HEK293T (cell line): Measurements from ENCODE around the gene FXYD6.

Source experiments
- ARNT ChIP-seq: fragments of 450-650 bp; IDR thresholded peaks from 2 replicates; pipeline ENCODE4 v1.6.1; 2017; ENCODE audit warnings: mild to moderate bottlenecking
- BHLHE40 ChIP-seq: fragments of 450-650 bp; IDR thresholded peaks from 2 replicates; pipeline ENCODE4 v1.6.1; 2016; ENCODE audit warnings: mild to moderate bottlenecking, moderate library complexity, borderline replicate concordance
- FOXA1 ChIP-seq: fragments of 450-650 bp; IDR thresholded peaks from 2 replicates; pipeline ENCODE4 v1.6.1; 2016; ENCODE audit warnings: mild to moderate bottlenecking
- FOXM1 ChIP-seq: fragments of 450-650 bp; IDR thresholded peaks from 2 replicates; pipeline ENCODE4 v1.6.1; 2017; ENCODE audit warnings: mild to moderate bottlenecking, borderline replicate concordance
- L3MBTL2 ChIP-seq: fragments of 450-650 bp; conservative IDR thresholded peaks from 2 replicates; pipeline ENCODE4 v1.6.1; 2016; ENCODE audit warnings: mild to moderate bottlenecking
- SP1 ChIP-seq: fragments of 450-650 bp; IDR thresholded peaks from 2 replicates; pipeline ENCODE4 v1.6.1; 2017
- SUZ12 ChIP-seq: fragments of 450-650 bp; IDR thresholded peaks from 2 replicates; pipeline ENCODE4 v1.6.1; 2016; ENCODE audit warnings: mild to moderate bottlenecking
- TARDBP ChIP-seq: fragments of 450-650 bp; IDR thresholded peaks from 2 replicates; pipeline ENCODE4 v1.6.1; 2016

GRCh38 chr11:117835576-117835975 is 40.9 kb downstream of the FXYD6 start:
- TF ChIP-seq SP1, result no peak
- no peak for TF ChIP-seq FOXA1
- no peak for TF ChIP-seq ARNT
- no peak for TF ChIP-seq BHLHE40
- TF ChIP-seq FOXM1, result no peak
- no peak for TF ChIP-seq L3MBTL2
- no peak for TF ChIP-seq TARDBP
- no peak for TF ChIP-seq SUZ12
